K562 (cell line): ENCODE results near the gene UTP11. TPM values are rescaled to one million over a fixed set of nuclear protein-coding genes. Genes with fewer than 3 reads are reported as not detected.

Experiments
- ATF7 ChIP-seq: fragments of 450-650 bp; IDR thresholded peaks from 2 replicates; pipeline ENCODE4 v1.7.1; 2014; ENCODE audit warnings: mild to moderate bottlenecking, moderate library complexity
- ELF1 ChIP-seq: fragments of 200-800 bp; sonication (Bioruptor generic); IDR thresholded peaks from 2 replicates; pipeline ENCODE4 v1.6.1; 2016; ENCODE audit warnings: missing genetic modification characterization, missing compliant biosample characterization
- FOXK1 ChIP-seq: sonication (generic); formaldehyde crosslinking; IDR thresholded peaks from 2 replicates; pipeline ENCODE4 v1.8.0; 2022; ENCODE audit warnings: missing genetic modification reagents, mild to moderate bottlenecking, borderline replicate concordance
- GATAD2A ChIP-seq: fragments of 450-650 bp; IDR thresholded peaks from 2 replicates; pipeline ENCODE4 v1.6.1; 2017
- HDGF ChIP-seq: fragments of 450-650 bp; IDR thresholded peaks from 2 replicates; pipeline ENCODE4 v1.6.1; 2016
- HEY1 ChIP-seq: fragments of 250-450 bp; sonication (Bioruptor Pico); IDR thresholded peaks from 2 replicates; pipeline ENCODE4 v1.5.0; 2020; ENCODE audit warnings: mild to moderate bottlenecking, moderate library complexity, borderline replicate concordance
- NFXL1 ChIP-seq: fragments of 450-650 bp; formaldehyde crosslinking; IDR thresholded peaks from 2 replicates; pipeline ENCODE4 v1.4.0; 2021; ENCODE audit warnings: mild to moderate bottlenecking
- PCBP2 ChIP-seq: fragments of 200-400 bp; formaldehyde crosslinking; IDR thresholded peaks from 2 replicates; pipeline ENCODE4 v1.6.1; 2018; ENCODE audit warnings: low read length, low read depth, mild to moderate bottlenecking, moderate library complexity; ENCODE audit not compliant: poor library complexity, severe bottlenecking
- PTBP1 ChIP-seq: fragments of 200-400 bp; formaldehyde crosslinking; IDR thresholded peaks from 2 replicates; pipeline ENCODE4 v1.6.1; 2017; ENCODE audit warnings: low read depth, low read length
- RBFOX2 ChIP-seq: fragments of 200-400 bp; formaldehyde crosslinking; IDR thresholded peaks from 2 replicates; pipeline ENCODE4 v1.6.1; 2017; ENCODE audit warnings: low read depth, mild to moderate bottlenecking, low read length, moderate library complexity
- RBM15 ChIP-seq: fragments of 200-400 bp; formaldehyde crosslinking; IDR thresholded peaks from 2 replicates; pipeline ENCODE4 v1.6.1; 2018; ENCODE audit warnings: mild to moderate bottlenecking, low read length, moderate library complexity; ENCODE audit not compliant: insufficient read depth
- SIN3A ChIP-seq, 2 experiments: fragments of 150-350 bp in 1 of 2; IDR thresholded peaks; 2 replicates each; pipeline ENCODE4 v1.6.1; 2011 to 2016; ENCODE audit warnings: borderline replicate concordance in 2 of 2, low read depth in 2 of 2, low read length in 2 of 2, mild to moderate bottlenecking in 2 of 2, moderate library complexity in 2 of 2; ENCODE audit not compliant: control insufficient read depth in 1 of 2
- TSC22D4 ChIP-seq: fragments of 450-650 bp; IDR thresholded peaks from 2 replicates; pipeline ENCODE4 v1.6.1; 2016; ENCODE audit warnings: missing genetic modification characterization, missing biosample characterization, control low read depth
- ZBTB1 ChIP-seq: sonication (generic); formaldehyde crosslinking; IDR thresholded peaks from 2 replicates; pipeline ENCODE4 v1.8.1; 2023; ENCODE audit warnings: missing genetic modification reagents, low read depth, mild to moderate bottlenecking, borderline replicate concordance
- ZC3H11A ChIP-seq: IDR thresholded peaks from 2 replicates; pipeline ENCODE4 v1.6.1; 2012; ENCODE audit warnings: low read depth, low read length, improper control_type of control experiment
- ZNF232 ChIP-seq: sonication (generic); formaldehyde crosslinking; IDR thresholded peaks from 2 replicates; pipeline ENCODE4 v1.8.0; 2022; ENCODE audit warnings: mild to moderate bottlenecking, missing genetic modification reagents
- ZNF584 ChIP-seq: fragments of 200-800 bp; sonication (Bioruptor generic); IDR thresholded peaks from 2 replicates; pipeline ENCODE4 v1.6.1; 2016; ENCODE audit warnings: low read depth, mild to moderate bottlenecking, missing genetic modification characterization, missing compliant biosample characterization
- ZNF644 ChIP-seq: fragments of 200-800 bp; sonication (Bioruptor generic); IDR thresholded peaks from 2 replicates; pipeline ENCODE4 v1.6.1; 2016; ENCODE audit warnings: low read depth, missing genetic modification characterization, missing compliant biosample characterization
- ZZZ3 ChIP-seq: fragments of 450-650 bp; IDR thresholded peaks from 2 replicates; pipeline ENCODE4 v1.6.1; 2016; ENCODE audit warnings: antibody characterized with exemption, mild to moderate bottlenecking, moderate library complexity
- polyA plus RNA-seq, 8 experiments: library from polyadenylated mRNA; depleted of rRNA in 4 of 8; stranded (reverse) in 5 of 8; unstranded in 3 of 8; fragments of >200 nt; fragmentation: Nextera tagmentation in 2 of 8; fragmentation: Illumina TruSeq in 1 of 8; extraction: Ambion mirVana in 2 of 8; extraction: Trizol in 1 of 8; gene quantifications; 2 replicates each; pipeline versions ENCODE4 v1.2.1 to v1.2.3, GENCODE V29; 2011 to 2014; ENCODE audit warnings: inconsistent platforms in 1 of 8, missing spikeins in 1 of 8
- total RNA-seq, 7 experiments: library from RNA; depleted of rRNA in 6 of 7; stranded (reverse); fragments of >200 nt in 6 of 7; fragmentation: Illumina TruSeq in 2 of 7; extraction: Trizol in 2 of 7; gene quantifications; 2 replicates each; pipeline versions ENCODE4 v1.2.1 to v1.2.3, GENCODE V29; 2011 to 2021; ENCODE audit warnings: low replicate concordance in 1 of 7
- TF ChIP-seq, protein P1 (sequence below): fragments of 150-350 bp; conservative IDR thresholded peaks from 2 replicates; pipeline ENCODE4 v1.6.1; 2014; ENCODE audit warnings: low read length
- TF ChIP-seq, protein P2 (sequence below): fragments of 250-450 bp; sonication (Bioruptor Pico); IDR thresholded peaks from 2 replicates; pipeline ENCODE4 v1.8.0; 2022; ENCODE audit warnings: moderate library complexity, mild to moderate bottlenecking, inconsistent platforms

Gene UTP11
- total and polyA plus RNA-seq, 9 of the 15 experiments (the other 6 are each of a cell fraction or from before 2014, with no cell fraction given): 91.1 to 378 (median 221) TPM

DNA sequence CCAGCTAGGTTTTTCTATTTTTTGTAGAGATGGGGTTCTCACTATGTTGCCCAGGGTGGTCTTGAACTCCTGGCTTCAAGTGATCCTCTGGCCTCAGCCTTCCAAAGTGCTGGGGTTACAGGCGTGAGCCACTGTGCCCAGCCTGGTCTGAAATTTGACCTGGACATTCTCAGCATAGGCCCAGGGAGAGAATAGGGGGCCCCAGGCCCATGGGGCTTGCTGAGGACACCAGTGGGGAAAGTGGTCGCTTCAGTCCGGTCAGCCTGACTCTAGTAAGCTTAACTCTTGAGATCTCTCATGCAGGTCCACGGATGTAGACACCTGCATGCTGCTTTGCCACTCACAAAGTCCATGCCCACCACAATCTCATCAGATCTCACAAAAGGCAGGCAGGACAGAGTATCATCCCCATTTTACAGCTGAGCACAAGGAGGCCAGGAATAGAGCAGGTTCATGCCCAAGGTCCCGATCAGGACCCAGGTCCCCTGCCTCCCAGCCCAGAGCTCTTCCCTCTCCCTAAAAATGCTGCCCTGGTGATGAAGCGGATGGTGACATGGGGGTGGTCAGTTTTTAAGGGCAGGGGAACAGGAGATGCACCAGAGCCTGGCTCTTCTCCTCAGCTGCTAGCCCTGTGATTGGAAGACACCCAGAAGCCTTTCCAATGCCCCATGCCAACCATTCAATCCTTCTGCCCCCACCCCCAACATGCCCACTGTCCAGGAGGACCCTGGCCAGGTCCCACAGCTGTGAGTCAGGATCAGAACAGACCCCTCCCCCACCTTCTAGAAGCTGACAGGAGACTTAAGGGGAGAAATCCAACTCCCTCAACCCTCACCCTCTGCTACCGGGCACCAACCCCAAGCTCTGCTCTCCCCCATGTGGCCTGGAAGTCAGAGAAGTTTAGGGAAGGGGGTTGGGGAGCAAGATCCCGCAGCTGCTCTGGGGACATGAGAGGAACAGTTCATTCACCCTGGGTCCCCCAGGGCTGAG lies 9.0 kb upstream of the UTP11 start (continued):
- TF ChIP-seq ZNF232 (CRISPR knock-in tag) (0 out of 2 replicates have a peak, but pooled peaks have one; percentile 21), ZZZ3 (no peak), PCBP2 (no peak), RBM15 (no peak), ELF1 (tag) (no peak), TSC22D4 (no peak), HEY1 (CRISPR knock-in tag) (no peak), ZNF584 (CRISPR knock-in tag) (no peak), ZBTB1 (CRISPR knock-in tag) (no peak), RBFOX2 (0 out of 2 replicates have a peak, but pooled peaks have one; percentile 27), HDGF (no peak), ATF7 (no peak), FOXK1 (peak; percentile 68; the same call in 1 of the 2 replicates), NFXL1 (CRISPR knock-in tag) (no peak), SIN3A (IDR thresholded peaks at IDR 0.05; ENCODE audit: borderline replicate concordance in 2 of 2, control insufficient read depth in 1 of 2, low read depth in 2 of 2, low read length in 2 of 2) (peak; percentile 22 to 58; a peak in 1 of 4 replicates), ZC3H11A (no peak), PTBP1 (0 out of 2 replicates have a peak, but pooled peaks have one; percentile 72), ZNF644 (tag) (no peak), GATAD2A (no peak)
- TF ChIP-seq, protein P1, sequence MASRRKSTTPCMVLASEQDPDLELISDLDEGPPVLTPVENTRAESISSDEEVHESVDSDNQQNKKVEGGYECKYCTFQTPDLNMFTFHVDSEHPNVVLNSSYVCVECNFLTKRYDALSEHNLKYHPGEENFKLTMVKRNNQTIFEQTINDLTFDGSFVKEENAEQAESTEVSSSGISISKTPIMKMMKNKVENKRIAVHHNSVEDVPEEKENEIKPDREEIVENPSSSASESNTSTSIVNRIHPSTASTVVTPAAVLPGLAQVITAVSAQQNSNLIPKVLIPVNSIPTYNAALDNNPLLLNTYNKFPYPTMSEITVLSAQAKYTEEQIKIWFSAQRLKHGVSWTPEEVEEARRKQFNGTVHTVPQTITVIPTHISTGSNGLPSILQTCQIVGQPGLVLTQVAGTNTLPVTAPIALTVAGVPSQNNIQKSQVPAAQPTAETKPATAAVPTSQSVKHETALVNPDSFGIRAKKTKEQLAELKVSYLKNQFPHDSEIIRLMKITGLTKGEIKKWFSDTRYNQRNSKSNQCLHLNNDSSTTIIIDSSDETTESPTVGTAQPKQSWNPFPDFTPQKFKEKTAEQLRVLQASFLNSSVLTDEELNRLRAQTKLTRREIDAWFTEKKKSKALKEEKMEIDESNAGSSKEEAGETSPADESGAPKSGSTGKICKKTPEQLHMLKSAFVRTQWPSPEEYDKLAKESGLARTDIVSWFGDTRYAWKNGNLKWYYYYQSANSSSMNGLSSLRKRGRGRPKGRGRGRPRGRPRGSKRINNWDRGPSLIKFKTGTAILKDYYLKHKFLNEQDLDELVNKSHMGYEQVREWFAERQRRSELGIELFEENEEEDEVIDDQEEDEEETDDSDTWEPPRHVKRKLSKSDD: no peak
- TF ChIP-seq, protein P2, sequence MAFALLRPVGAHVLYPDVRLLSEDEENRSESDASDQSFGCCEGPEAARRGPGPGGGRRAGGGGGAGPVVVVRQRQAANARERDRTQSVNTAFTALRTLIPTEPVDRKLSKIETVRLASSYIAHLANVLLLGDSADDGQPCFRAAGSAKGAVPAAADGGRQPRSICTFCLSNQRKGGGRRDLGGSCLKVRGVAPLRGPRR (CRISPR knock-in tag): no peak
